Stimulated activated CD8-positive, alpha-beta memory T cell treated with anti-CD3 and anti-CD28 coated beads, Interleukin-15, amount 100 ng/mL, for 48 hours (primary cell): ENCODE data around the gene NID2.

Source experiments
- DNase-seq, 2 donors: peaks; one replicate each; pipeline ENCODE4 v3.0.0-alpha.2; 2020; ENCODE audit warnings: low read depth in 2 of 2

Gene NID2, protein sequence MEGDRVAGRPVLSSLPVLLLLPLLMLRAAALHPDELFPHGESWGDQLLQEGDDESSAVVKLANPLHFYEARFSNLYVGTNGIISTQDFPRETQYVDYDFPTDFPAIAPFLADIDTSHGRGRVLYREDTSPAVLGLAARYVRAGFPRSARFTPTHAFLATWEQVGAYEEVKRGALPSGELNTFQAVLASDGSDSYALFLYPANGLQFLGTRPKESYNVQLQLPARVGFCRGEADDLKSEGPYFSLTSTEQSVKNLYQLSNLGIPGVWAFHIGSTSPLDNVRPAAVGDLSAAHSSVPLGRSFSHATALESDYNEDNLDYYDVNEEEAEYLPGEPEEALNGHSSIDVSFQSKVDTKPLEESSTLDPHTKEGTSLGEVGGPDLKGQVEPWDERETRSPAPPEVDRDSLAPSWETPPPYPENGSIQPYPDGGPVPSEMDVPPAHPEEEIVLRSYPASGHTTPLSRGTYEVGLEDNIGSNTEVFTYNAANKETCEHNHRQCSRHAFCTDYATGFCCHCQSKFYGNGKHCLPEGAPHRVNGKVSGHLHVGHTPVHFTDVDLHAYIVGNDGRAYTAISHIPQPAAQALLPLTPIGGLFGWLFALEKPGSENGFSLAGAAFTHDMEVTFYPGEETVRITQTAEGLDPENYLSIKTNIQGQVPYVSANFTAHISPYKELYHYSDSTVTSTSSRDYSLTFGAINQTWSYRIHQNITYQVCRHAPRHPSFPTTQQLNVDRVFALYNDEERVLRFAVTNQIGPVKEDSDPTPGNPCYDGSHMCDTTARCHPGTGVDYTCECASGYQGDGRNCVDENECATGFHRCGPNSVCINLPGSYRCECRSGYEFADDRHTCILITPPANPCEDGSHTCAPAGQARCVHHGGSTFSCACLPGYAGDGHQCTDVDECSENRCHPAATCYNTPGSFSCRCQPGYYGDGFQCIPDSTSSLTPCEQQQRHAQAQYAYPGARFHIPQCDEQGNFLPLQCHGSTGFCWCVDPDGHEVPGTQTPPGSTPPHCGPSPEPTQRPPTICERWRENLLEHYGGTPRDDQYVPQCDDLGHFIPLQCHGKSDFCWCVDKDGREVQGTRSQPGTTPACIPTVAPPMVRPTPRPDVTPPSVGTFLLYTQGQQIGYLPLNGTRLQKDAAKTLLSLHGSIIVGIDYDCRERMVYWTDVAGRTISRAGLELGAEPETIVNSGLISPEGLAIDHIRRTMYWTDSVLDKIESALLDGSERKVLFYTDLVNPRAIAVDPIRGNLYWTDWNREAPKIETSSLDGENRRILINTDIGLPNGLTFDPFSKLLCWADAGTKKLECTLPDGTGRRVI (N-terminal part only)

DNA sequence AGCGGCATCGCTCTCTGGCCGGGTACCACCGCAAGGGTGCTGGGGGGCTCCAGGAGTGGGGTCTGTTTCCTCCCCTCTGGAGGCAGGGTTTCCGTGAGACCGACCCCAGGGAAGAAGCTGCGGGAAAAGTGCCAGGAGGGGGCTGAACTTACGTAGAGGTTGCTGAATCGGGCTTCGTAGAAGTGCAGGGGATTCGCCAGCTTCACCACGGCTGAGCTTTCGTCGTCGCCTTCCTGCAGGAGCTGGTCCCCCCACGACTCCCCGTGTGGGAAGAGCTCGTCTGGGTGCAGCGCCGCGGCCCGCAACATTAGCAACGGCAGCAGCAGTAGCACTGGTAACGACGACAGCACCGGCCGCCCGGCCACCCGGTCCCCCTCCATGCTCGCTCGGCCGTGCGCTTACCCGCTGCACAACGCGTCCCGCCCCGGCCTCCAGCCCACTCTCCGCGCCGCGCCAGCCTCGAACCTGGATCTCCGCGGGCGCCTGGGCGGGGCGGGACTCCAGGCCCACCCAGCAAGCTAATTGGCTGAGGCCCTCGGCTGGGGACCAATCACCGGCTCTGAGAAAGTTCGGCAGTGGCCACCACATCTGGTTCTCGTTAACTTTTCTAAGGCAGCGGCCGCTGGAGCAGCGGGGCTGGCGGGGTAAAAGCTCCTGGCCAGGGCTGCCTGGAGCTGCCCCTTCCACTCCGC is at the start of gene NID2:
TSS of gene NID2 (minus strand) at position 445 of the 692 bp plus-strand sequence. CDS start at position 380, 65 bp downstream.
- DNase-seq, result peak; percentile 32 to 37

DNA sequence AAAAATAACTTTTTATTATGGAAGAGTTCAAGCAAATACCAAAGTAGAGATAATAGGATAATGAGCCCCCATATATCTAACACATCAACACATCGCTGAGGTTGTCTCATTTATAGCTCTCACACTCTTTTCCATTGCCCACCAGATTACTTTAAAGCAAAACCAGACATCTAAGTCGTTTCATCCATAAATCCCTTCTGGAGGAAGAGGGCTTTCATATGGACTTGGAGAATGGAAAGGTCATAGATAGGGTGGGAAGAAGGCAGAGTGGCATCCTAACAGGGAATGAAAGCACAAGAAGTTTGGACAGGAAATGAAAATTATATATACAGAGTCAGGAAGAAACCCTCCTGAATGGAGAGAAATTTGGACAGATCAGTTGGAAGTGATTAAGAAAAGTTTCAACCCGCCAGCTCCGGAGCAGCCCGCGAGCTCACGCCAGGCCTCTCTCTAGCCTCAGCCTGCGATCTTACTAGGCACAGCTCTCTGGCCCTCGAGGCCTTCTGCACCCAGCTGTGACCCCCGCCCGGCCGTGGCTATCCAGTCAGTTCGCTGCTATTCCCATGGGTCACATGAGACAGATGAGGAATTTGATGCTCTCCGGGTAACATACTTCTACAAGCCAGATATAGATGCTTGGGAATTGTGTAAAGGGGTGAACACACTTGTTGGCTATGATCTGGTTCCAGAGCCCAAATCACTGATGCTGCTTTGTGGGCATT is 48.4 kb upstream of the NID2 start:
- no peak for DNase-seq

DNA sequence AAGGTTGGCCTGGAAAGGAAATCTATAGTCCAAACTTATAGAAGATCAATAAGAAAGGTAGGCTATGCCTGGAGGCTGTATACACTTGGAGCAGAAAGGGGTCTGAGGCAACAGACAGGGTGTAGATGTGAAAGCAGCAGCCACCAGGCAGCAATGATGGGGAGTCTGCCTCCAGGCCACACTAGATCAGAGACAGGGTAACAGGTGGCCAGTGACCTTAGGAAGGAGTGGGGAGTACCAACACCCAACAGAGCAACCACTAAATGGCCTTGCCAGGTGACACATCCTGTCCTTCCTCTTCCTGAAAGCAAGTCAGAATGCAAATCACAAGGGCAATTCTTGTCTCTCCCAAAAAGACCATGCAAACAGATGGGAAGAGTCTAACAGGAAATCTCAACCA is 46.4 kb upstream of the NID2 start:
- DNase-seq, result no peak

DNA sequence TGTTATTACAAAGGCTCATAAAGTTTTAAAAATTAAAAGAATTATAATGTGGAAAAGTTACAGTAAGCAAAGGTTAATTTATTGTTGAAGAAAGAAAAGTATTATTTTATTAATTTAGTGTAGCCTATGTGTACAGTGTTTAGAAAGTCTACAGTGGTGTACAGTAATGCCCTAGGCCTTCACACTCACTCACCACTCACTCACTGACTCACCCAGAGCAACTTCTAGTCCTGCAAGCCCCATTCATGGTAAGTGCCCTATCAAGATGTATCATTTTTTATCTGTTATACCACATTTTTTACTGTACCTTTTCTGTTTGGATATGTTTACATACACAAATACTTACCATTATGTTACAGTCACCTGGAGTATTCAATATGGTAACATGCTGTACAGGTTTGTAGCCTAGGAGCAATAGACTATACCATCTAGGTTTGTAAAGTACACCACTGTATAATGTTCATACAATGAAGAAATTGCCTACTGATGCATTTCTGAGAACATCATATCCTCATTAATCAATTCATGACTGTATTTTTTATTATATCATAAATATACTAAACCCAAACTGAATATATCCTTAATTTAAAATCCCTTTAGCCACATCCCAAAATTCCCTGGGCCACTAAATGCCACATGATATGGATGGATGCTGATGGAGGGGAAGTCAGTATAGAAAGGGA is 43.6 kb upstream of the NID2 start:
- no peak for DNase-seq

DNA sequence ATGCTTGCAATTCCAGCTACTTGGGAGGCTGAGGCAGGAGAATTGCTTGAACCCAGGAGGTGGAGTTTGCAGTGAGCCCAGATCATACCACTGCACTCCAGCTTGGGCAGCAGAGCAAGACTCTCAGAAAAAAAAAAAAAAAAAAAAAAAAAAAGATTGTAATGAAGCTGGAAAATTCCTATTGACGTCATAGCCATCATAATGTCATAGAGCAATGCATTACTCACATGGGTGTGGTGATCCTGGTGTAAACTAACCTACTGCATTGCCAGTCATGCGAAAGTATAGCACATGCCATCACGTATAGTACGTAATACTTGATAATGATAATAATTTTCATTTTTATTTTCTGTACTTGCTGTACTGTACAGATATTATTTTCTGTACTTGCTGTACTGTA is 42.7 kb upstream of the NID2 start:
- DNase-seq, result no peak

DNA sequence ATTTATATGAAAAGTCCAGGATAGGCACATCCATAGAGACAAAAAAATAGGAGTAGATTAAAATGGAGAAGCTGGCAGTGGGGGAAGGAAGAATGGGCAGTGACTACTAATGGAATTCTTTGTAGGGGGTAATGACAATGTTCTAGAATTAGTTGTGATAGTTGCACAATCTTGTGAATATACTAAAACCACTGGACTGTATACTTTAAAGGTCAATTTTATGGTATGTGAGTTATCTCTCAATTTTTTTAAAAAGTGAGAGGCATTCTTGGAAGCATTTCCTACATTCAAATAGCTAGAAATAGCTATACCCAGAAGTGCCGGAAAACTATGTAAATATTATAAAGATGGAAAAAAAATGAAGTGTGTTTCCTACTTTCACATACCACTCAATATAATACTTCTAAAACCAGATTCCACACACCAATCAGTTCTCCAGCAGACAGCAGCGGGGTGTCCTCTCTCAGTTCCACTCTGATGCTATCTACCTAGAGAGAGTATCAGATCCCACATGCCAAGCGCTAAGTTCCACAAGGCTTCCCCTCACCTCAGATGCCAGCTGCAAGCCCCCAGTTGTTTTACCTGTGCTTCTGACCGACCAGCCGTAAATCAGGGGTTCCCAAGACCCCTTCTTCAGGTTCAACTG is 41.7 kb upstream of the NID2 start:
- no peak for DNase-seq

DNA sequence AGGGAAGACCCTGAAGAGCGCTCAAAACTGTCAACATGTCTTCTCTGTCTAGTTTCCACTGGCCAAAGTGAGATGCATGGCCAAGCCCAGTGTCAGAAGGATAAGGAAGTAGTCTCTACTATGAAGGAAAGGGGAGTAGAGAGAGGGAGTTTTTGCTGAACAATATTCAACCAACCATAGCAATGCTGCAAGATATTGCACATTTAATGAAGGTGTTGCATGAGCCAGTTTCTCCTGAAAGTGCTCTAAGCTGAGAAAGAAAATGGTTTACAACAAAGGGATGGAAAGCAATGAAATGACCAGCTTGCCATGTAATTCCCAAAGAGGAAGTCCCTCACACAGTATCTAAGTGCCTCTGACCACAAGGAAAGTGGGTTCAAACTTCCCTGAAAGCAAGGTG is 40.0 kb upstream of the NID2 start:
- DNase-seq, result no peak

DNA sequence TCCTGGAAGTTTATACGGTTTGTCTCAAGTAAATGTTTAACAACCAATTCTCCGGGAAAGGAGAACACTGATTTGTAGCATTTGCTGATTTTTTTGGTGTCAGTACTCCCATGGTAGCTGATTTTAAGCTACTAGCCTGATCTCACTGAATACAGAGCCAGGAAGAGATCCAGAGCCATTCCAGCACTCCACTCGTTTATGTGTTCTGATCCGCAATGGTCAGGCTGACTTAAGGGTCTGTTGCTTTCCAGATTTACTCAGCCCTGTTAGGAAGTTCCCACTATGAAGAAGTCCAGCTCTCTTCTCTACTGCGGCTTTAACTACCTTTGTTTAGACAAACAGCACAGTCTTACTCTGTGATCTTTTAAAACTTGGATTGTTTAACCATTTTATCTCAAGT is 38.0 kb upstream of the NID2 start:
- DNase-seq, result no peak

DNA sequence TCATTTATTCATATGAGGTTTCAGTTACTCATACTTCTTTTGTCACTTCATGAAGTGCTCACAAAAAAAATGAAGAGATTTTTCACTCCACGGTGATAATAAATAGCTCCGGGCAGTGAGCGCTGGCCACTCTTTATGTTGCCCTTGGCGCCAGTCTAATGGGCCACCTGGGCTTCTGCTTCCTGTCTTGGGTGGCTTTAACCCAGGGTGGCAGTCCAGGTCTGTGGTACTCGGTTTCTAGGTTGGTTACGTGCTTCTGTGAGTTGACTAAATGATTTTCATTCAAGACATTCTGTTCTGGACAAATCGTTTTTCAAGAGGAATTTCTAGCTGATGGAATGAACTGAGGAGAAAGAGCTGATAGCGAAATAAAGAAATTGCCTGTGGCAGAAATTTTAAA is 34.6 kb upstream of the NID2 start:
- DNase-seq, result no peak

DNA sequence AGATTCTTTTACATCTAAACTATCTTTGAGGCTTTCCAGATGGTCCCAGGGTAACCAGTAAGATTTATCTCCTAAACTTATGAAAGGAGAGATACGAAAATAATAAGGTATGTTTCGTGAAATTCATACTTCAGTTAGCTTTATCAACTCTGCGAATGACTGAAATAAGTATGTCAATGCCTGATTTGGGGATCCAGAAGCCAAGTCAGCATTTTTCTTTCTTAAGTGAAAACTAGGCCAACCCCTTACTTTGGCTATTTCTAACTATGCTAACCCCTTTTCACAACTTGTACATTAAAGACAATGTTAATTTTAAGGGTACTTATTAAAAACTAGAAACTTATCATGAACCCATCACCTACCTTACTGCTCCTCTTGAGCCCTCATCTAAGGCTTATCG is 26.9 kb upstream of the NID2 start:
- no peak for DNase-seq

DNA sequence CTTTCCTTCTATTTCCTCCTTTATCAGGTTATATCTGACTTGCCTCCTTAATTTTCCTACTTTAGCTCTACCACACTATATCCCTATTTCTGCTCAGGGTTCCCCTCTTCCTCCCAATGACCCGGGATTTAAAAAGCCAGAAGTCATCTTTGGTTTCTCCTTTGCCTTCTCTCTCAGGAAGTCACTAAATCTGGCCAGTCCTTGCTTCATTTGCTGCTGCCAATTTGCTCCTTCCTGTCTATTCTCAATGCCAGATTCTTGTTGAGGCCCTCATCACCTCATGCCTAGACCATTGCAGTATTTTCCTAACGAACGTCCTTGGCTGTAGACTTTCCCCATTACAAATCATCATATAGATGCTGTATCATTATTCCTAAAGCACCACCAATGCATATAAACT is 26.5 kb upstream of the NID2 start:
- no peak for DNase-seq

DNA sequence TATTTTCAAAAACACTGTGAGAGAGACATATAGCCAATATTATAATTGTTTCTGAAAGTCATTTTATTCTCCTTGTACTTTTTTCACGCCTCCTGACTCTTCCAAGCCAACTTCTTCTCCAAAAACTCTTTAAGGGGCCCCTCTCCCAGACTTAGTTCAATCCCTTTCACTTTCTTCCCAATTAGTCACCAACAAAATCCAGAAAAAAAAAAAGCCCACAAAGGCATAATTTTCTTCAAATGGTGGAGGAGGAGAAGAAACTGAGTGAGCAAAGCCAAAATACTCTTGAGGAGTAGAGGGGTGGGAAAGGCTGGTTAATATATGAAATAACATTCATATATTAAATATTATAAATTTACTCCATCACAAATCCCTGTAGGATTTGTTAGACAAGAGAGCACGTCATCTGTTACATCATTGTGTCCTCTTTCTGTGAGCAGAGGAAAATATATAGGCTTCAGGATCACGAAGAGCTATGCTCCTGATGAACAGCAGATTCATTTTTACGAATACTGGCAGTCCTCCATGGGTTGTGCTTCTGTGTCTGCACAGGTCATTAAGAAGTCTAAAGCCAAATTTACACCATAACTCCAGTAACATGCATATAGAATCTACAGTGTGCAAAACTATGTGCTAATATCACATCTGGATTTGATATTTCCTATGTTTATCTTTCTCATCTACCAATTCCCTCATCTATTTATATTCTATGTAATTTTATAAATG is 25.9 kb upstream of the NID2 start:
- no peak for DNase-seq

DNA sequence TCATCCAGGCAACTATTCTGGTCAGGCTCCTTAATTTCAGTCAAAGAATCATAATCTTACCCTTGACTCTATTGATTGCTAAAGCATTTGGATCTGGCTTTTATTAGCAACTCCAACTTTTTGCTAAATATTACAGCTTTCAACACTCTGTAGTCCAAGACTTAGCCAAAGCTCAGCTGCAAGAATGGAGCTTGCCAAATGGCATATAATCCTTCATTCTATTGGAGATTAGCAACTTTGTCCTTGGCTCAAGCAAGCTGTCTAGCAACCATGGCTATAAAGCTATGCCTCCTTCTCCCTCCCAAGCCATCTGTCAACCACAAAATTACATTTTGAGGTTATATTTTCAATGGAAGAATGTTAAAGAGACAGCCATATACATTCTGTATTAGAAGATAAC is 23.1 kb upstream of the NID2 start:
- no peak for DNase-seq

DNA sequence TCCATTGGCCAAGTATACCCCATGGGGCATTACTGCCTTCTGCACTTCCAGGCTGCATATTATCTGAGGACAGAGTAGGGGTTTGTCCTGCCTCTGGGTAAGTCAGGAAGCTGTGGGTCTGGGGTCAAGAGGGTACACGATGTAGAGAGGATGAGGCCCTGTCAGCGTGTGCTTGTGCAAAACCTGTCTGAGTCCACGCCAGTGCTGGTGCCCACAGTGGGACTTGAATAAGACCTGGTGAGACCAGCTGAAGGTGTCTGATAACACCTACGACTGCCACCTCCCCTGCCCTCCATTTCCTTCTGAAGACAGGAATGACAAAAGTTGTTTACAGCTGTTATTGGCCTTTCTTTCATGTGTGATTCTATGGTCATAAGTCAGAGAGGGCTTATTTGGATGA is 22.1 kb upstream of the NID2 start:
- DNase-seq, result no peak

DNA sequence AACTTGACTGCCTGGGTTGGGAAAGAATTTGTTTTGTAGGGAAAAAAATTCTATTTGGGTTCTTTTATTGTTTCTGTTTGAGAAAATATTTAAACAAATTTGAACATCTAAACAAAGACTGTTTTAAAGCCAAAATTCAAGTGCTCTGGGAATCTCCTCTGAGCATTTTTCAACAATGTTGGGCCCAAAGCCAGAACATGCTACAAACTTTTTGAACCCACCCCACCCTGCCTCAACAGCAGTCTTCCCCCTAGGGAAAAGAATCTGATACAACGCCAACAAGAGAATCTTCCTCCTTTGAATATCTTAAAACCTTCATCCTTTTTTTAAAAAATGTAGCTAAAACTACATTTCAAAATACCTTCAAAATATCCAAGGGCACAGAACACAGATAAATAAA is 20.4 kb upstream of the NID2 start:
- DNase-seq, result no peak

DNA sequence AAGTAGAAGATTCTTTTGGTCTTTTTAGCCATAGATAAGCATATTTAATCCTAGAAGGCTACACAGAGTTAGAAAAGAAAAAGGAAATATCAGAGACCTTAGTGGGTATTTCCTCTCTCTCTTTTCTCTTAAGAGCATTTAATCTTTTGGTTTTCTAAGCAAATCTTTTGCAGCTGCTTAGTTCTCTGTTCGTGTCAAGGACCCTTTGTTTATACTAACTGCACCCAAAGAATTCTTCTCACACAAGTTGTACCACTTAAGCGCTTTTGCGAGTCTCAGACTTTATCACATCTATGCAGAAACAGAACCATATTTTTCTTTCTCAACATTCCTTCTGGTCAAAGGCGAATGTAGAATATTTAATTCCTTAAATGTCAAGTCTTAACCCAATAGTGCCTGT is 17.9 kb upstream of the NID2 start:
- DNase-seq, result no peak

DNA sequence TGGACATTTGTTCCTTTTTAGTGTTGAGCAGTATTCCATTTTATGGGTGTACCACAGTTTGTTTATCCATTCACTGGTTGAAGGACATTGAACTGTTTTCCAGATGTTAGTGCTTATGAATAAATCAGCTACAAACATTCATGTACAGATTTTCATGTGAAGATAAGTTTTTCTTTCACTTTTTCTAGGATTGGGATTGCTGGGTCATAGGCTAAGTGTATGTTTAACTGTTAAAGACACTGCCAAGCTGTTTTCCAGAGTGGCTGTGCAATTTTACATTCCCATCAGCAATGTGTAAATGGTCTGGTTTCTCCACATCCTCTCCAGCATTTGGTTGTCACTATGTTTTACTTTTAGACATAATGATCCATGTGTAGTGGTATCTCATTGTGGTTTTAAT is 14.0 kb upstream of the NID2 start:
- DNase-seq, result no peak

DNA sequence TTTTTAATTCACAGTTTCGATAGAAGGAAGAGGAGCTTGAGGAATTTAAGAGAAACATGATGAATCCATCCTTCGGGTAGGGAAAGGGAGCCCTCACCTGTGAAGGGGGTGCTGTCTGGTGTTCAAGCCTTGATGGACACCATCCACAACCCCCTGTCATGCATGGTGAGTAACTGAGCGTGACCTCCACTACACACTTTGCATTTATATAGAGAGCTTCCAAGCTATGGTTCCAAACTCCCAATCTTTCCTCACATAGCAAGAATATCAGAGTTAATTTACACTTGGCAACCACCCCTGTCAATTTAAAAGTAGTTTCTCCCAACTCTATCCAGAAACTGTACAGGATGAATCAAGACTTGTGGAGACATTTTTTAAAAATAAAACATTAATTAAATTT is 13.1 kb upstream of the NID2 start:
- no peak for DNase-seq
